Measurements from ENCODE around the gene INPP5E.
"Not testable (repeated sequence)": the region's sequence is repeated elsewhere in the genome, so short reads cannot be mapped to it uniquely, and the experiment has no call there.

INPP5E gene

DNA sequence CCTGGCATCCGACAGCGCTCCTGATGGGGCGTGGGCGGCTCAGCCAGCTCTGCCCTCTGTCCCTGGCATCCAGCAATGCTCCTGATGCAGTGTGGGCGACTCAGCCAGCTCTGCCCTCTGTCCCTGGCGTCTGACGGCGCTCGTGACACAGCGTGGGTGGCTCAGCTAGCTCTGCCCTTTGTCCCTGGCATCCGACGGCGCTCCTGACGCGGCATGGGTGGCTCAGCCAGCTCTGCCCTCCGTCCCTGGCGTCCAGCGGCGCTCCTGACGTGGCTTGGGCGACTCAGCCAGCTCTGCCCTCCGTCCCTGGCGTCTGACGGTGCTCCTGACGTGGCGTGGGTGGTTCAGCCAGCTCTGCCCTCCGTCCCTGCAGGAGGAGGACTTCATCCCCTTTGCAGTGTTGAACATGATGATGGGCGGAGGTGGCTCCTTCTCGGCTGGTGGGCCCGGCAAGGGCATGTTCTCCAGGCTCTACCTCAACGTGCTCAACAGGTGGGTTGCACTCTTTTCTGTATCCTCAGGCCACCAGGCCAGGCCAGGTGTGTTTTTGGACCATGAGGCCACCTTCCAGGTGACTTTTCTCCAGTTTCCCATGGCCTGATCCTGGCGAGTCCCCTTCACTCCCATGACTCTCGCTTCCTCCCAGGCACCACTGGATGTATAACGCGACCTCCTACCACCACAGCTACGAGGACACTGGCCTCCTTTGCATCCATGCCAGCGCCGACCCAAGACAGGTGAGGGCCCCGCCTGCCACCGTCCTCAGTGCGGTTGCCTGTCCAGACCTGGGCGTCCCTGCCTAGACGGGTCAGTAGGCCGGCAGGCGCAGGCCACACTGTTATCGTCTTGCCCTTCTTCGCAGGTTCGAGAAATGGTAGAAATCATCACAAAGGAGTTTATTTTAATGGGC lies 21.2 kb downstream of the INPP5E start:
- Histone ChIP-seq H3K27me3 (ENCODE audit: control insufficient read depth, insufficient read depth, low read length) (no peaks in the 10 kb centered on the region), H3K36me3 (ENCODE audit: insufficient read depth, low read length) (peaks cover 83% of the 10 kb centered on the region)

DNA sequence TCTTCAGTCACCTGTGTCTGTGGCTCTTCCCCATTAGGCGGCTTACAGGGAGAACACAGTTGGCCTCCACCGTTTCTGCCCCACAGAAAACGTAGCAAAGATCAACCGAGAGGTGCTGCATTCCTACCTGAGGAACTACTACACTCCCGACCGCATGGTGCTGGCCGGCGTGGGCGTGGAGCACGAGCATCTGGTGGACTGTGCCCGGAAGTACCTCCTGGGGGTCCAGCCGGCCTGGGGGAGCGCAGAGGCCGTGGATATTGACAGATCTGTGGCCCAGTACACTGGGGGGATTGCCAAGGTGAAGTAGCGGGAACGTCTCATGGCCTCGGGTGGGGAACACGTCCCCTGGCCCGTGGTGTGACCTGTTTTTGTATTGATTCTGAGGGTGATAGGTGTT lies 22.7 kb downstream of the INPP5E start:
- Histone ChIP-seq H3K4me3 (ENCODE audit: low read length) (no peak overlapping the region), H3K4me2 (ENCODE audit: low read length) (no peak overlapping the region), H3K9me3 (replicated peaks; ENCODE audit: low read length) (no peaks in the 10 kb centered on the region), H3K27me3 (ENCODE audit: control insufficient read depth, insufficient read depth, low read length) (no peaks in the 10 kb centered on the region), H3K4me1 (ENCODE audit: control insufficient read depth, insufficient read depth, low read length) (peaks cover 7% of the 10 kb centered on the region), H3K36me3 (ENCODE audit: insufficient read depth, low read length) (peaks cover 82% of the 10 kb centered on the region), H3K9ac (ENCODE audit: low read depth, low read length) (no peak overlapping the region)

More for the DNA sequence above, 21.2 kb downstream of the INPP5E start:
- Histone ChIP-seq H3K4me1 (ENCODE audit: control insufficient read depth, insufficient read depth, low read length) (peaks cover 3% of the 10 kb centered on the region), H3K4me3 (ENCODE audit: low read length) (no peak overlapping the region), H3K9ac (ENCODE audit: low read depth, low read length) (no peak overlapping the region), H3K9me3 (replicated peaks; ENCODE audit: low read length) (no peaks in the 10 kb centered on the region), H3K4me2 (ENCODE audit: low read length) (no peak overlapping the region)

DNA sequence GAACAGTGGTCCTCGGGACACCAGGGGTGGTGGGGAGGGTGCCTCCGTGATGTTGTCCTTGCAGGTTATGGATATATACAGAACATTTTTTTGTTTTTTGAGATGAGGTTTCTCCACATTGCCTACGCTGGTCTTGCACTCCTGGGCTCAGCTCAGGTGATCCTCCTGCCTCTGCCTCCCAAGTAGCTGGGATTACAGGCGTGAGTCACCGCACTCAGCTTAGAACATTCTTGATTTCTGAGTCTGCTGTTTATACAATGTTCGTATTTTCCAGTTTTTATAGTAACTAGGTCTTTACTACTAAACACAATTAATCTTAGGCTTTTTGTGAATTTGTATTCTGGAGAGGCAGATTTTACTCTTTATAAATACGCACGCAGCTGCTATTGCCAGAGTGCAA lies 23.2 kb downstream of the INPP5E start:
- Histone ChIP-seq H3K4me2 (ENCODE audit: low read length) (no peak overlapping the region), H3K4me1 (ENCODE audit: control insufficient read depth, insufficient read depth, low read length) (peaks cover 11% of the 10 kb centered on the region), H3K36me3 (ENCODE audit: insufficient read depth, low read length) (peaks cover 80% of the 10 kb centered on the region), H3K9me3 (replicated peaks; ENCODE audit: low read length) (no peaks in the 10 kb centered on the region), H3K27me3 (ENCODE audit: control insufficient read depth, insufficient read depth, low read length) (no peaks in the 10 kb centered on the region), H3K4me3 (ENCODE audit: low read length) (no peak overlapping the region), H3K9ac (ENCODE audit: low read depth, low read length) (no peak overlapping the region)

DNA sequence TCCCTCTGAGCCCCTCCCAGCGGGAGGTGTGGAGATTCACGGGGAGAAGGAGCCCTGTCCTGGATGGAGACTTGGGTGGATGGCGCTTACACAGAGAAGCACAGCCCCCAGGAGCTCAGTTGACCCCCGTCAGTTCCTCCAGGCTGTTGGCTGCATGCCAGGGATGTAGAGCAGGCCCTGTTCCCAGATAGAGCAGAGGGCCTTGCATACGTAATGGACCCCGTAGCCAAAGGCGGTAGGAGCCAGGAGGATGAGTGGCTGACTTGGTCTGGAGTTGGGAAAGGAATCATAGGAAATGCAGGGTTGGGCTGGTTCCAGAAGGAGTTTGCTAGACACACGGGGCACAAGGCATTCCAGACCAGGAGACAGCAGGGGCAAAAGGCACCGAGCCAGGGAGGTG lies 26.7 kb downstream of the INPP5E start:
- Histone ChIP-seq H3K4me3 (ENCODE audit: low read length) (no peak overlapping the region), H3K36me3 (ENCODE audit: insufficient read depth, low read length) (peaks cover 57% of the 10 kb centered on the region)

DNA sequence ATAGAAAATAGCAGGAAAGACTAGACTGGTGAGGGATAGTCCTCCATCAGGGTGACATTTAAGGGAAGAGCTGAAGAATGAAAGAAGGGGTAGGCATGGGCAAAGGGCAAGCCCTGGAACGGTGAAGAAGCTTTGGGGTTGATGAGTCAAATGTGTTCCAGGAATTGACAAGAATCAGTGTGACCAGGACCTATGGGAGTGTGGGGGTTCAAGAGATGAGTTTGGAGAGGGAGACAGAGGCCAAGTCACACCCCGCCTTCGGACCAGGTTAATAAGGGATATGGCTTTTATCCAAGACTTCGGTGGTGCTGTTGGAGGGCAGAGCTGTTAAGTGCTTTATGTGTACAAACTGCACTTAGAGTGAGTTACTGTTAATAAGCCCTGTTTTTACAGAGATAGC lies 28.3 kb downstream of the INPP5E start:
- H3K36me3 ChIP-seq (ENCODE audit: insufficient read depth, low read length): peaks cover 55% of the 10 kb centered on the region
- H3K27me3 ChIP-seq (ENCODE audit: control insufficient read depth, insufficient read depth, low read length): no peaks in the 10 kb centered on the region
- H3K4me1 ChIP-seq (ENCODE audit: control insufficient read depth, insufficient read depth, low read length): peaks cover 18% of the 10 kb centered on the region
- H3K9me3 ChIP-seq (replicated peaks; ENCODE audit: low read length): no peaks in the 10 kb centered on the region
- H3K4me3 ChIP-seq (ENCODE audit: low read length): peak overlapping the region; percentile 97
- peak overlapping the region; percentile 88 for H3K4me2 ChIP-seq (ENCODE audit: low read length)
- peak overlapping the region; percentile 99 for H3K9ac ChIP-seq (ENCODE audit: low read depth, low read length)

More for the DNA sequence above, 26.7 kb downstream of the INPP5E start:
- no peaks in the 10 kb centered on the region for H3K9me3 ChIP-seq (replicated peaks; ENCODE audit: low read length)
- H3K27me3 ChIP-seq (ENCODE audit: control insufficient read depth, insufficient read depth, low read length): no peaks in the 10 kb centered on the region
- no peak overlapping the region for H3K4me2 ChIP-seq (ENCODE audit: low read length)
- peaks cover 21% of the 10 kb centered on the region for H3K4me1 ChIP-seq (ENCODE audit: control insufficient read depth, insufficient read depth, low read length)
- no peak overlapping the region for H3K9ac ChIP-seq (ENCODE audit: low read depth, low read length)

DNA sequence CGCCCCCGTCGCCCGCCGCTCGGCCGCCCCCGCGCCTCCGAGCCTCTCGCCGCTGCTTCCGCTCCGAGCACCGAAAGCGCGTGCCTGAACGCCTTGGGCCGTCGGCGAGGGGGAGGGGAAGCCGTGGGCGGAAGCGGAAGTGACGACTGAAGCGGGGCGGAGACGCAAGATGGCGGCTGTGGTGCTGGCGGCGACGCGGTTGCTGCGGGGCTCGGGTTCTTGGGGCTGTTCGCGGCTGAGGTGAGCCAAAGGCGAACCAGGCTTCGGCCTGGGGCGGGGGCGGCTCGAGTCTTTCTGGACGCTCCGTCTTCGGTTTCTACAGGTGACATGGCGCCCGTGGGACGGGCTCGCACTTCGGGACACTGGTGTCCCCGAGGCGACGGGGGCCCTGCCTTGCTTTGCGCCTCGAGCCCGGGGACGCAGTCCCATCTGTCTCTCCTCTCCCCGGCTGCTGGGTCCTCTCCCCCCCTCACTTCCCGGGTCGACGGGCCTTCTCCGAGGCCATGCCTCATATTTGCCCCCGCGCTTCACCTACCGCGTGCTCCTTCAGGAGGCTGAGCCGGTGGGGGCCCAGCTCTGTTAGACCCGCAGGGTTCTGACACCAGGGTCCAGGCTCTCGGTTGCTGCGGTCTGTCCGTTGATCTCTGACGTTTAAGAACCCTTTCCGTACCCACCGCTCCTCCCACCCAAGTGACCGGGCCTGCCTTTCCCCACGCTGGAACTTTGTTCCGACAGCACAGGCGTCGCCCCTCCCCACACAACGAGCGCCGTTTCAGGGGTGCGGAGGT lies 29.0 kb downstream of the INPP5E start, which contains the start of the genes ENTR1 and PMPCA:
ENTR1 (minus strand) TSS at position 115 of the 788 bp plus-strand sequence. CDS start 217 bp downstream, outside the sequence.
PMPCA (plus strand) TSS at position 159 of the 788 bp plus-strand sequence; CDS start at position 170, 11 bp downstream.
- Histone ChIP-seq H3K9ac (ENCODE audit: low read depth, low read length) (peak within 1 kb of the TSS; percentile 99), H3K4me2 (ENCODE audit: low read length) (peak within 1 kb of the TSS; percentile 89), H3K4me3 (ENCODE audit: low read length) (peak within 1 kb of the TSS; percentile 97), H3K36me3 (ENCODE audit: insufficient read depth, low read length) (peaks cover 51% of the 10 kb centered on the region), H3K9me3 (replicated peaks; ENCODE audit: low read length) (no peaks in the 10 kb centered on the region), H3K27me3 (ENCODE audit: control insufficient read depth, insufficient read depth, low read length) (no peaks in the 10 kb centered on the region), H3K4me1 (ENCODE audit: control insufficient read depth, insufficient read depth, low read length) (peaks cover 18% of the 10 kb centered on the region)

DNA sequence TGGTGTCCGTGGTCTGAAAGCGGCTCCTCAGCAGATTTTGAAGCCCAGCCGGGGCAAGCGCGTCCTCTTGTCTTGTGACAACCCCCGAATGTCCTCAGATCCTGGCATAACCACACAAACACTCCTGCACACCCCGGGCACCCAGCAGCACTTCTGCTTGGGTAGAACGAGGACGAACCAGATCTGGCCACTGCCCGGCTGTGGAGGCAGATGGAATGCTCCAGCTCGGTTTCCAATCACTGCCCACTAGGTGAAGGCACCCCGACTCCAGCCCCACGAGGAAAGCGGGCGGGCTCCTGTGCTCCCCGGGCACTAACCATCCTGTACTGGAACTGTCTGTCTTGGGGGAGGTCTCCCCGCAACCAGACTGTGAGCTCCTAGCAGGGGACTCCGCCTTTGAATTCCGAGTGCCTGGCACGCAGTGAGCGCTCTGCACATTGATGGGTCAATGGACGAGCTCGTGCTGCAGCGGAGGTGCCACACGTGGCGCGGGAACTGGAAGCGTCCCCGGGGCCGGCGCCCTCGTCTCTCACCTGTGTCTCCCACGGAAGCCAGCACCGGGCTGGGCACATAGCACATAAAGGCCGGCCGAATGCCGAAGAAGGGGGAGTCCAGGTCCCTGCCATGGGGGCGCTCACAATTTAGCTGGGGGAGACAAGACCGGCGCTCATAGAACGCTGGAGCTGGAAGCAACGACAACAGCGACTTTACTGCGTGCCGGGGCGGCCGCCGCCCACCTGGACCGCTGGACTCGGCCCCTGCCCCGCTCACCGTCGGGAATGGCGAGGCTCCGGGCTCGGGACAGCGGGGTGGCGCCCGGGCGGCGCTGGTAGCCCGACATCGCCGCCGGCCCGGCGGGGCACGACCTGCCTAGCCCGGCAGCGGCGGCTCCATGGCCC lies 29.8 kb downstream of the INPP5E start:
- H3K9ac ChIP-seq (ENCODE audit: low read depth, low read length): peak overlapping the region; percentile 90
- no peaks in the 10 kb centered on the region for H3K27me3 ChIP-seq (ENCODE audit: control insufficient read depth, insufficient read depth, low read length)
- peak overlapping the region; percentile 89 for H3K4me2 ChIP-seq (ENCODE audit: low read length)
- H3K4me1 ChIP-seq (ENCODE audit: control insufficient read depth, insufficient read depth, low read length): peaks cover 18% of the 10 kb centered on the region
- peaks cover 54% of the 10 kb centered on the region for H3K36me3 ChIP-seq (ENCODE audit: insufficient read depth, low read length)
- peak overlapping the region; percentile 97 for H3K4me3 ChIP-seq (ENCODE audit: low read length)
- H3K9me3 ChIP-seq (replicated peaks; ENCODE audit: low read length): no peaks in the 10 kb centered on the region

DNA sequence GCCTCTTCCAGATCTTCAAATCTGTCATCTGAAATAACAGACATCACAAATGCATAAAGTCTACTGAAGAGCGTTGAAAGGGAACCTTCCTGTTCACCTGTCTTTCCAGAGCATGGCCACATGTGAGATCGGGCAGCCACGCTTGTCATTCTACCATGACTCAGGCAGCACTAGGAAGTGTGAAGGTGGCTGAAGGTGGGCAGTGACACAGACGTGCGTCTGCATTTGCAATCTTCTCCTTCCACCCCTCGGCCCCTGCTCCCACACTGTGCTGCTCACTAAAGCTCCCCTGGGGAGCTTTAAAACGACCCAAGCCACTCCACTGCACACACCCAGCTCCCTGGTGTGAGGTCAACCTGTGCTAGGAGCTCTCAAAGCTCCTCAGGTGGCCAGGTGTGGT lies 31.7 kb downstream of the INPP5E start:
- Histone ChIP-seq H3K4me1 (ENCODE audit: control insufficient read depth, insufficient read depth, low read length) (peaks cover 18% of the 10 kb centered on the region), H3K9ac (ENCODE audit: low read depth, low read length) (no peak overlapping the region), H3K36me3 (ENCODE audit: insufficient read depth, low read length) (peaks cover 44% of the 10 kb centered on the region), H3K4me3 (ENCODE audit: low read length) (no peak overlapping the region), H3K27me3 (ENCODE audit: control insufficient read depth, insufficient read depth, low read length) (no peaks in the 10 kb centered on the region), H3K9me3 (replicated peaks; ENCODE audit: low read length) (no peaks in the 10 kb centered on the region), H3K4me2 (ENCODE audit: low read length) (no peak overlapping the region)

DNA sequence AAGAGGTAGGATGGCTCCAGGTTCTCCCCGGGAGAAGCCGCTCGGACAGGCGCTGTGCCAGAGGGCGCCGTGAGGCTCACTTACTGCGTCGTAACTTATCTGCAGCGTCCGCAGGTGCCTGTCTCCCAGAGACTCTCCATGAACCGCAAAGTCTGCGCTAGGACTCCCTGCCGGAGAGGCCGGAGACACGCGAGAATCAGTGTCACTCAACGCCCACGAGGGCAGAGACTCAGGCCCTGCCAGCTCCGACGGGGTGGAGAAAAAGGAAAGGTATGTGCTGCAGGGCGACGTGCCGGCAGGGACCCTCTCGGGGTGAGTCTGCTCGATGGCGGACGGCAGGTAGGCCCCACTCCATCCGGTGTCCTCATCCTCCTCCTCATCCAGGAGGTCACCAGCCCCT lies 32.6 kb downstream of the INPP5E start:
- H3K4me3 ChIP-seq (ENCODE audit: low read length); H3K9ac ChIP-seq (ENCODE audit: low read depth, low read length); H3K27me3 ChIP-seq (ENCODE audit: control insufficient read depth, insufficient read depth, low read length); H3K4me2 ChIP-seq (ENCODE audit: low read length); H3K9me3 ChIP-seq (replicated peaks; ENCODE audit: low read length): not testable (repeated sequence)
- H3K36me3 ChIP-seq (ENCODE audit: insufficient read depth, low read length): peaks cover 41% of the 10 kb centered on the region
- H3K4me1 ChIP-seq (ENCODE audit: control insufficient read depth, insufficient read depth, low read length): peaks cover 15% of the 10 kb centered on the region

DNA sequence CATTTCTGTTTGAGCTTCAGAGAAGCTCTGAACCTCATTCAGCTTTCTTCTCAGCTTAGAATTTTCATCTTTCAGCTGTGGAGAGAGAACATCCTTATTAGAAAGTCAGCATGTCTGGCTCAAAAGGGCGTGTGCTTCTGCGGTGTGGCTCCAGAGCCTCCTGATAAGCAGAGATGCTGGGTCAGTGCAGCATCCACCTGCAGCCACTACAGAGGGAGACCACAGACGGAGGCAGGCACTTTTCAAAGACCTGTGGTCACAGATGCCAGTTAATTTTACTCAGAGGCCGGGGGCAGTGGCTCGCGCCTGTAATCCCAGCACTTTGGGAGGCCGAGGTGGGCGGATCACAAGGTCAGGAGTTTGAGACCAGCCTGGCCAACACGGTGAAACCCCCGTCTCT lies 33.7 kb downstream of the INPP5E start:
- not testable (repeated sequence) for H3K9ac ChIP-seq (ENCODE audit: low read depth, low read length); H3K9me3 ChIP-seq (replicated peaks; ENCODE audit: low read length); H3K4me2 ChIP-seq (ENCODE audit: low read length); H3K4me3 ChIP-seq (ENCODE audit: low read length); H3K27me3 ChIP-seq (ENCODE audit: control insufficient read depth, insufficient read depth, low read length); H3K4me1 ChIP-seq (ENCODE audit: control insufficient read depth, insufficient read depth, low read length)
- peaks cover 42% of the 10 kb centered on the region for H3K36me3 ChIP-seq (ENCODE audit: insufficient read depth, low read length)

DNA sequence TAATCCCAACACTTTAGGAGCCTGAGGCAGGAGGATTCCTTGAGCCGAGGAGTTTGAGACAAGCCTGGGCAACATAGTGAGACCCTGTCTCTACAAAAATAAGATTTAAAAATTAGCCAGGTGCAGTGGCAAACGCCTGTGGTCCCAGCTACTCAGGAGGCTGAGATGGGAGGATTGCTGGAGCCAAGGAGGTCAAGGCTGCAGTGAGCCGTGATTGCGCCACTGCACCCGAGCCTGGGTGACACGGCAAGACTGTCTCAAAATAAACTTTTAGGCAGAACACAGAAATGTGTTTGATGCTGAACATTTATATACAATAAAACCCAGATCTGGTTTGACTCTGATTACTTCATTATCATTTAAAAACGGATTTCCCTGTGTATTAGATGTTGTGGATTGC lies 34.2 kb downstream of the INPP5E start:
- no peak overlapping the region for H3K4me2 ChIP-seq (ENCODE audit: low read length)
- peaks cover 42% of the 10 kb centered on the region for H3K36me3 ChIP-seq (ENCODE audit: insufficient read depth, low read length)
- H3K9me3 ChIP-seq (replicated peaks; ENCODE audit: low read length): no peaks in the 10 kb centered on the region
- no peak overlapping the region for H3K4me3 ChIP-seq (ENCODE audit: low read length)
- H3K4me1 ChIP-seq (ENCODE audit: control insufficient read depth, insufficient read depth, low read length): peaks cover 12% of the 10 kb centered on the region
- no peaks in the 10 kb centered on the region for H3K27me3 ChIP-seq (ENCODE audit: control insufficient read depth, insufficient read depth, low read length)
- H3K9ac ChIP-seq (ENCODE audit: low read depth, low read length): no peak overlapping the region

Data from skeletal muscle satellite cell (primary cell).